BJ (cell line): ENCODE results near the gene ABHD5. TPM values are rescaled to one million over a fixed set of nuclear protein-coding genes. Genes with fewer than 3 reads are reported as not detected.

ENCODE experiments used
- CTCF ChIA-PET: fragments of 350-600 bp; formaldehyde crosslinking; extraction: SDS; loops from one replicate; lab custom pipeline; 2021; ENCODE audit warnings: antibody characterized with exemption, inconsistent platforms; lab: Yijun Ruan, JAX
- POLR2A ChIA-PET: fragments of 300-600 bp; sonication (Branson Sonifier 250); formaldehyde crosslinking; extraction: SDS; loops from one replicate; lab custom pipeline; 2021; ENCODE audit warnings: antibody characterized with exemption; lab: Charles Lee
- DNase-seq: peaks from one replicate; pipeline ENCODE4 v3.0.0-alpha.2; 2011; ENCODE audit warnings: low read depth
- H3K27me3 ChIP-seq: 2 replicates; pipeline ENCODE4 v1.6.0; 2011; ENCODE audit warnings: low read length; ENCODE audit not compliant: control insufficient read depth, insufficient read depth
- H3K36me3 ChIP-seq: 2 replicates; pipeline ENCODE4 v1.5.1; 2011; ENCODE audit warnings: low read length; ENCODE audit not compliant: control insufficient read depth, insufficient read depth
- H3K4me3 ChIP-seq: 2 replicates; pipeline ENCODE4 v1.5.1; 2011; ENCODE audit warnings: low read depth, mild to moderate bottlenecking, control low read depth, low read length
- polyA plus RNA-seq: library from polyadenylated mRNA; depleted of rRNA; stranded (reverse); fragments of >200 nt; gene quantifications from 2 replicates; pipeline ENCODE4 v1.2.3, GENCODE V29; 2011
- TF ChIP-seq, protein P1 (sequence below): IDR thresholded peaks from 2 replicates; pipeline ENCODE4 v1.5.1; 2011; ENCODE audit warnings: low read depth, mild to moderate bottlenecking, control low read depth, inconsistent platforms, low read length, moderate library complexity; ENCODE audit not compliant: insufficient read depth

The ABHD5 gene
- polyA plus RNA-seq, 1 experiment, result 18.2 TPM

DNA sequence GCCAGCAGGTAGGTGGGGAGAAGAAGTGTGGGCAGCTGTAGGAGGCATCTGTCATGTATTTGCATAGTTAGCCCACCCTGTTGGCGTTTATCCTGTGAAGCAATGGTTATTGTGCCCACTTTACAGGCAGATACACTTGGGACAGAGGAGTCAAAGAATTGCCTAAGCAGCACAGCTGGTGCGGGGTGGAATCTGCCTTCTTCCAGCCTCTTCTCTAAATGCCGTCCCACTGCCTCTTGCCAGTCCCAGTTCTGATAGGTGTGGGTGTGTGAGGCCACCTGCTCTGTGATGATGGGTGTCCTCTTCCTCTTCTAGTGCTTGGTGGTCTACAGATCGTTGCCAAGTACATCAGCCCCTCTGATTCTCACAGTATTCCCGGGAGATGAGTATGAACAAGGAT, 80.9 kb downstream of the ABHD5 start:
- POLR2A ChIA-PET, result no interaction called here
- TF ChIP-seq, protein P1, sequence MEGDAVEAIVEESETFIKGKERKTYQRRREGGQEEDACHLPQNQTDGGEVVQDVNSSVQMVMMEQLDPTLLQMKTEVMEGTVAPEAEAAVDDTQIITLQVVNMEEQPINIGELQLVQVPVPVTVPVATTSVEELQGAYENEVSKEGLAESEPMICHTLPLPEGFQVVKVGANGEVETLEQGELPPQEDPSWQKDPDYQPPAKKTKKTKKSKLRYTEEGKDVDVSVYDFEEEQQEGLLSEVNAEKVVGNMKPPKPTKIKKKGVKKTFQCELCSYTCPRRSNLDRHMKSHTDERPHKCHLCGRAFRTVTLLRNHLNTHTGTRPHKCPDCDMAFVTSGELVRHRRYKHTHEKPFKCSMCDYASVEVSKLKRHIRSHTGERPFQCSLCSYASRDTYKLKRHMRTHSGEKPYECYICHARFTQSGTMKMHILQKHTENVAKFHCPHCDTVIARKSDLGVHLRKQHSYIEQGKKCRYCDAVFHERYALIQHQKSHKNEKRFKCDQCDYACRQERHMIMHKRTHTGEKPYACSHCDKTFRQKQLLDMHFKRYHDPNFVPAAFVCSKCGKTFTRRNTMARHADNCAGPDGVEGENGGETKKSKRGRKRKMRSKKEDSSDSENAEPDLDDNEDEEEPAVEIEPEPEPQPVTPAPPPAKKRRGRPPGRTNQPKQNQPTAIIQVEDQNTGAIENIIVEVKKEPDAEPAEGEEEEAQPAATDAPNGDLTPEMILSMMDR, result no peak
- Histone ChIP-seq H3K4me3 (no peak overlapping the region), H3K36me3 (no peaks in the 10 kb centered on the region), H3K27me3 (no peaks in the 10 kb centered on the region)
- no peak for DNase-seq
- CTCF ChIA-PET, result no interaction called here

DNA sequence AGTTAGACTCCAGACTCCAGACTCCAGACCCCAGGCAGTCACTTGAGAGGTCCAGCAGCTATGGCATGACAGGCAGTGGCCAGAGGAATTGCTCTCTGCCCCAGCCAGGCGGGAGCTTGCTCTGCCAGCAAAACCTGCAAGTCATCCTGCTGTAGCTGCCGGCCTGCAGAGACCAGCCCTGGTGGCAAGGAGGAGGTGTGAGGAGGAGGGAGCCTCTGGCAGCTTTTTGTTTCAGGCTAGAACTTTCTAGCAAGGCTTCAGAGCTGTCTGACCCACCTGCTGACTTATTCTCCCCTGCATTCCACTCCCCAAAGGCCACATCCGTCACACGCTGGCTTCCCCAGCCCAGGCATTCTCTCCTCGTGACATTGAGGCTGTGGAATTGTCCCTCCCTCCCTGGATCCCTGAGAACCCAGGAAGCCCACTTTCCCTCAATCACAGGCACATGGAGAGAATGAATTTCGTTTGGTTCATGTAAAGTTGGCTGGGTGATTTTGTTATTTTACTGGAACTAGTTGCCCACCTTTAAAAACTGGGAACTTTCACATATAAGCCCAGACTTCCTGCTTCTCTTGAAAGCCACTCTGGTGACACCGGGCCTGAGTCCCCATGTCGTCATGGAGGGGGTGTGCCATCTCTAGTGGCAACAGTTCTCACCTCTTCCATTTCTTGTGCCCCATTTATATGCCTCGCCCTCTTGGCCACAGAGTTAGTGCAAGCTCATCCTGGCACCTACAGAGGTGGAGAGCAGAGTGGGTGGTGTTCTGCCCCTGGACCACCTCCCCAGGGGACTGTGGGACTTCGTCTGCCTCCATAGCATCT, 82.7 kb downstream of the ABHD5 start:
- POLR2A ChIA-PET, result no interaction called here
- TF ChIP-seq, protein P1, result no peak

DNA sequence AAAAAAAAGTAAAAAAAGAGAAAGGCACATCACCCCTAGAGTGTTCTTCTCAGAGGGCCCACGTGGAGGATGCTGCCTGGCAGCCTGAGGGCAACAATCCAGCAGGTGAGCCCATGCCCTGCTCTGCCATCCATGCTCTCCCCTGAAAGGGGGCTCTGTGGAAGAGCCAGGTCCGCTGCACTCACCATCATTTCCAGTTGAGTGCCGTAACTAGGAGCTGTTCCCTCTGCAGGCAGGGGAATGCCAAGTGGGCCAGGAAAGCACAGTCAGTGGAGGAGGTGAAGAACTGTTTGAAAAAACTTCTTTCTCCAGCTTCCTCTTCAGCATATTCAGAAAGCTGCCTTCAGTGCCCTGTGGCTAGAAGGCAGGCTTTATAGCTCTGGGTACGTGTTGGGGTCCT, 84.1 kb downstream of the ABHD5 start:
- Histone ChIP-seq H3K4me3 (no peak overlapping the region), H3K36me3 (no peaks in the 10 kb centered on the region), H3K27me3 (no peaks in the 10 kb centered on the region)
- DNase-seq, result no peak
- TF ChIP-seq, protein P1, result no peak
- ChIA-PET POLR2A (no interaction called here), CTCF (interaction anchor here (1.1 to 1.5 kb wide), 2 partner anchors 12 to 424 kb away, joined by 3 read pairs; no protein-coding TSS in a partner anchor)

More for the DNA sequence above, 82.7 kb downstream of the ABHD5 start:
- no peak overlapping the region for H3K4me3 ChIP-seq
- H3K36me3 ChIP-seq, result no peaks in the 10 kb centered on the region
- DNase-seq, result no peak
- CTCF ChIA-PET, result interaction anchor here (0.6 kb wide), 1 partner anchor 26 kb away, joined by 3 read pairs; no protein-coding TSS in a partner anchor
- no peaks in the 10 kb centered on the region for H3K27me3 ChIP-seq

DNA sequence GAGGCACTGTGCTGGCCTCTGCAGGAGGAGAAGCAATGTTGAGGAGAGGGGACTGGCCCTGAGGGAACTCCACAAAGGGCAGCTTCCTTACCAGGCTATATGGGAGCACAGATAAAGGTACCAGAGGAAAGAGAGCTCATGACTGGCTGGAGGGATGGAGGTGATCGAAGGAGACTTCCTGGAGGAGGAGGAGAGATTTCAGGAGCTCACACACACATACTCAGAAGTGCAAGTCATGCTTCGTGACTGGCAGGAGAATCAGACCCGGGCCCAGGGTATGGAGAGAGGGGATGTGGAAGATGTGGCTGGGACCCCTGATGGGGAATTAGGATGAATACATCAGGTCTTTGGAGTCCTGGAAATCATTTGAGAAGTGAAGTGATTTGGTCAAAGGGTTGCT, 85.4 kb downstream of the ABHD5 start:
- Histone ChIP-seq H3K4me3 (no peak overlapping the region), H3K27me3 (0 out of 2 replicates have a peak, but pooled peaks cover 1% of the 10 kb centered on the region), H3K36me3 (no peaks in the 10 kb centered on the region)
- DNase-seq, result no peak
- TF ChIP-seq, protein P1, result no peak
- ChIA-PET CTCF (interaction anchor here (1.5 kb wide), 1 partner anchor 11 kb away, joined by 3 read pairs; no protein-coding TSS in a partner anchor), POLR2A (no interaction called here)

DNA sequence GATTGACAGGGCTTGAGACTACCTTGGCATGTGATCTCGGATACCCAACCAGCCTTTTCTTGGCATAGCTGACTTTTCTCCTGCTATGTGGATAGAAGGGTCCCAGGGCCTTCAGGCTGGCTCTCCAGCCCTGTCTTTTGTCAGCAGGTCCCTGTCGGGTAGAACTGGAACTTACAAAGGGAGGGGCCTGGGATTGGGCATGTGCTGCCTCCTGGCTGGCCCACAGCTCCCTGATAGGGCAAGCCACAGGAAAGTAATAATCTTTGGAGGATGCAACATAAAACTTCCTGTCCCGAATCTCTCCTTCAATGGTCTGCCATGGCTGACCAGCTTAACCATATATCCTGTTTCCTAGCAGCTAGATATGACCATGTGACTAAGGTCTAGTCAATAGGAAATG, 89.1 kb downstream of the ABHD5 start:
- H3K36me3 ChIP-seq, result no peaks in the 10 kb centered on the region
- peaks cover 1% of the 10 kb centered on the region for H3K27me3 ChIP-seq
- ChIA-PET POLR2A (no interaction called here), CTCF (interaction anchor here (1.3 kb wide), 1 partner anchor 11 kb away, joined by 3 read pairs; no protein-coding TSS in a partner anchor)
- TF ChIP-seq, protein P1, result no peak
- DNase-seq, result no peak
- H3K4me3 ChIP-seq, result no peak overlapping the region
